ENCODE data around the gene WDR18. TPM values are rescaled to one million over a fixed set of nuclear protein-coding genes. Genes with fewer than 3 reads are reported as not detected.
A peak's percentile ranks its signal among the peaks of the same experiment; 100 is the strongest.

WDR18 gene
- total and polyA plus RNA-seq, 4 donors = 24.3 to 45.3 (median 37.7) TPM

DNA sequence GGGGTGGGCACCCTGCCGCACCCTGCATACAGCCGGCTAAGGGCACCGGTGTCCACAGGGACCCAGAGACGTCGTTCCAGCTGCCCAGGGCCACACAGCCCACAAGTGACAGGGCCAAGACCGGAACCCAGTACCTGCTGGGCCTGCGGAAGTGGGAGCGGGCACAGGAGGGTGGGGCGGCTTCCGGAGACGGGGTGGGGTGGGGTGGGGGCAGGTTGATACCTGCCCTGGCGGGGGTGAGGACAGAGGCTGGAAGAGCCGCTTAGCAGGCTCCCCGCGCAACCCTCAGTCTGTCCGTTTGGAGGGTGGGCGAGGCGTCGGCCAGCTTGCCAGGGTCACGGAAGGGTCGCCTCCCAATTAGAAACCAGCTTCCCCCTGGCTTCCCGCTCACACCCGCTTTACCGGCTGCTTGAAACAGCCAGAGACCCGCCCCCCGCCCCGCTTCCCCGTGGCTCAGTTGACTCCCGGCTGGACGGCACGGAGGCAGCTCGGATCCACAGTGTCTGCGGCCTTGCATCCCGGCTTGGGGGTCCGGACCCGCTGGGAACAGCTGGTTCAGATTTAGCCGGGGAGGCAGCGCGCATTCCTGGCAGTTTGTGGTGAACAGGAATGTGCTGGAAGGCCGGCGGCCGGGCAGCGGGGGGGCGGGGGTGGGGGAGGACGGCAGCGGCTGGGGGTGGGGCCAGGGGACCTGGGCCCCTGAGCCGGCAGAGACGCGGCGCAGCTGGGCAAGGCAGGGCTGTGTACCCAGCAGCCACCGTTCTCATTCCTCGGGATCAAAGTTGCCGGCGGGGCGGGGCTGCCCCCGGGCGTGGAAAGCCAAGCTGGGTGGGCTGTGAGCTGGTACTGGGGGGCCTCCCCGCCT lies 44.1 kb downstream of the WDR18 start:
- Histone ChIP-seq H3K9ac (ENCODE audit: low read depth in 1 of 2, low read length in 2 of 2) (peak overlapping the region in 1 of 2 donors; percentile 22), H3K4me1 (ENCODE audit: control insufficient read depth in 4 of 4, insufficient read depth in 4 of 4, low read length in 3 of 4) (peaks cover 4 to 16% (median 5%) of the 10 kb centered on the region in 4 donors), H3K36me3 (ENCODE audit: control insufficient read depth in 4 of 4, insufficient read depth in 3 of 4, low read depth in 1 of 4, low read length in 3 of 4) (peaks cover 4 to 8% (median 5%) of the 10 kb centered on the region in 4 donors), H3K27me3 (ENCODE audit: control insufficient read depth in 4 of 4, insufficient read depth in 4 of 4, low read length in 3 of 4) (no peaks in the 10 kb centered on the region), H3K4me3 (ENCODE audit: low read depth in 1 of 3, low read length in 3 of 3) (peak overlapping the region in 2 of 3 donors; percentile 66 to 76), H3K9me3 (ENCODE audit: control insufficient read depth in 4 of 4, low read length in 3 of 4) (no peaks in the 10 kb centered on the region), H3K27ac (ENCODE audit: low read depth in 1 of 2, low read length in 2 of 2) (peak overlapping the region; percentile 43 to 77)
- 31% methylated on average over 58 of the region's 58 CpGs for WGBS
- peak; percentile 46 for DNase-seq (ENCODE audit: low spot score)
- no peak for TF ChIP-seq RXRA (IDR thresholded peaks at IDR 0.05)
- TF ChIP-seq NR2F2 (IDR thresholded peaks at IDR 0.05) = peak; percentile 9
- TF ChIP-seq GABPA (IDR thresholded peaks at IDR 0.05 in 1 of 2, conservative IDR thresholded peaks at IDR 0.05 in 1 of 2) = peak in 1 of 2 donors; percentile 45

DNA sequence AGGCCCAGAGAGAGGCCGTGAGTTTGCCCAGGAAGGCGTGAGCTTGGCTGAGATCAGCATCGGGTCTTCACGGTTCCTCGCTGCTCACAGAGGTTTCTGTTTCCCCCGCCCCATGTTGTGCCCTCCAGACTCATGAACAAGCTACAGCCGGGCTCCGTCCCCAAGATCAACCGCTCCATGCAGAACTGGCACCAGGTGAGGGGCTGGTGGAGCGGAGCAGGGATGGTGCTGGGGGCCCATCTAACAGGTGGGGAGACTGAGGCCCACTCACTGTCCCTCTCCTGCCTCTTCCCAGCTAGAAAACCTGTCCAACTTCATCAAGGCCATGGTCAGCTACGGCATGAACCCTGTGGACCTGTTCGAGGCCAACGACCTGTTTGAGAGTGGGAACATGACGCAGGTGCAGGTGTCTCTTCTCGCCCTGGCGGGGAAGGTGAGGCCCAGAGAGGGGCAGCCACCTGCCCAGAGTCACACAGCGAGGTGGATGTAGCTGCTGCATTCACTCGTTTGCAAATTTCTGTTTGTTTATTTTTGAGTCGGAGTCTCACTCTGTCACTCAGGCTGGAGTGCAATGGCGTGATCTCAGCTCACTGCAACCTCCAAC lies 48.2 kb downstream of the WDR18 start:
- Histone ChIP-seq H3K27me3 (ENCODE audit: control insufficient read depth in 4 of 4, insufficient read depth in 4 of 4, low read length in 3 of 4) (no peaks in the 10 kb centered on the region), H3K36me3 (ENCODE audit: control insufficient read depth in 4 of 4, insufficient read depth in 3 of 4, low read depth in 1 of 4, low read length in 3 of 4) (peaks cover 4 to 8% (median 6%) of the 10 kb centered on the region in 4 donors), H3K4me3 (ENCODE audit: low read depth in 1 of 3, low read length in 3 of 3) (no peak overlapping the region), H3K27ac (ENCODE audit: low read depth in 1 of 2, low read length in 2 of 2) (no peak overlapping the region), H3K9ac (ENCODE audit: low read depth in 1 of 2, low read length in 2 of 2) (no peak overlapping the region), H3K4me1 (ENCODE audit: control insufficient read depth in 4 of 4, insufficient read depth in 4 of 4, low read length in 3 of 4) (peaks cover 0 to 10% (median 3%) of the 10 kb centered on the region in 4 donors), H3K9me3 (ENCODE audit: control insufficient read depth in 4 of 4, low read length in 3 of 4) (no peaks in the 10 kb centered on the region)
- no peak for TF ChIP-seq TAF1 (conservative IDR thresholded peaks at IDR 0.05)
- TF ChIP-seq RAD21 (IDR thresholded peaks at IDR 0.05) = no peak
- 90% methylated on average over 20 of the region's 20 CpGs for WGBS
- DNase-seq (ENCODE audit: low spot score) = no peak

DNA sequence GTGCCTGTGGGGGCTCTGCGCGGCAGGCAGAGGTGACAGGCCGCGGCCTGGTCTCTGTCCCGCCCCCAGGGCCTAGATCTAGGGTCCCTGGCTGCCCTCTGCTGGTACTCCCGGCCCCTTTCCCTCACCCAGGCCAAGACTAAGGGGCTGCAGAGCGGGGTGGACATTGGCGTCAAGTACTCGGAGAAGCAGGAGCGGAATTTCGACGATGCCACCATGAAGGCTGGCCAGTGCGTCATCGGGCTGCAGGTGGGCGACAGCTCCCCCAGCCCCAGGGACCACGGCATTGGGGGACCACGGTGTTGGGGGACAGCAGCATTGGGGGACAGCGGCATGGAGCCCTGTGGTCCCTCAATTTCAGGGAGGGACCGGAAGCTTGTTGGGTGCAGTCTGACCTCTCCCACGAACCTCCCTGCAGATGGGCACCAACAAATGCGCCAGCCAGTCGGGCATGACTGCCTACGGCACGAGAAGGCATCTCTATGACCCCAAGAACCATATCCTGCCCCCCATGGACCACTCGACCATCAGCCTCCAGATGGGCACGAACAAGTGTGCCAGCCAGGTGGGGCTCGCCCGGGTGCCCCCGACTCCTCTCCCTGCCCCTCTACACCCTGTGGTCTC lies 52.0 kb downstream of the WDR18 start:
- Histone ChIP-seq H3K36me3 (ENCODE audit: control insufficient read depth in 4 of 4, insufficient read depth in 3 of 4, low read depth in 1 of 4, low read length in 3 of 4) (peaks cover 4 to 8% (median 6%) of the 10 kb centered on the region in 4 donors), H3K4me3 (ENCODE audit: low read depth in 1 of 3, low read length in 3 of 3) (no peak overlapping the region), H3K4me1 (ENCODE audit: control insufficient read depth in 4 of 4, insufficient read depth in 4 of 4, low read length in 3 of 4) (peaks cover 5 to 20% (median 15%) of the 10 kb centered on the region in 4 donors), H3K27me3 (ENCODE audit: control insufficient read depth in 4 of 4, insufficient read depth in 4 of 4, low read length in 3 of 4) (no peaks in the 10 kb centered on the region), H3K27ac (ENCODE audit: low read depth in 1 of 2, low read length in 2 of 2) (no peak overlapping the region), H3K9me3 (ENCODE audit: control insufficient read depth in 4 of 4, low read length in 3 of 4) (no peaks in the 10 kb centered on the region), H3K9ac (ENCODE audit: low read depth in 1 of 2, low read length in 2 of 2) (no peak overlapping the region)
- no peak for DNase-seq (ENCODE audit: low spot score)
- no peak for TF ChIP-seq EGR1 (IDR thresholded peaks at IDR 0.05; ENCODE audit: low read depth in 2 of 2)
- TF ChIP-seq SP1 (IDR thresholded peaks at IDR 0.05) = no peak
- whole genome bisulfite sequencing = 91% methylated on average over 29 of the region's 29 CpGs

- H3K4me3 ChIP-seq (ENCODE audit: low read depth in 1 of 3, low read length in 3 of 3) = no peak overlapping the region
- no peaks in the 10 kb centered on the region for H3K27me3 ChIP-seq (ENCODE audit: control insufficient read depth in 4 of 4, insufficient read depth in 4 of 4, low read length in 3 of 4)
- DNase-seq (ENCODE audit: low spot score) = no peak
- 83% methylated on average over 22 of the region's 22 CpGs for WGBS
- H3K9me3 ChIP-seq (ENCODE audit: control insufficient read depth in 4 of 4, low read length in 3 of 4) = no peaks in the 10 kb centered on the region
- H3K36me3 ChIP-seq (ENCODE audit: control insufficient read depth in 4 of 4, insufficient read depth in 3 of 4, low read depth in 1 of 4, low read length in 3 of 4) = peaks cover 0 to 3% (median 1%) of the 10 kb centered on the region in 4 donors
- H3K27ac ChIP-seq (ENCODE audit: low read depth in 1 of 2, low read length in 2 of 2) = peak overlapping the region; percentile 19 to 69
- peaks cover 5 to 24% (median 16%) of the 10 kb centered on the region in 4 donors for H3K4me1 ChIP-seq (ENCODE audit: control insufficient read depth in 4 of 4, insufficient read depth in 4 of 4, low read length in 3 of 4)
- H3K9ac ChIP-seq (ENCODE audit: low read depth in 1 of 2, low read length in 2 of 2) = no peak overlapping the region
- TF ChIP-seq, protein P1, sequence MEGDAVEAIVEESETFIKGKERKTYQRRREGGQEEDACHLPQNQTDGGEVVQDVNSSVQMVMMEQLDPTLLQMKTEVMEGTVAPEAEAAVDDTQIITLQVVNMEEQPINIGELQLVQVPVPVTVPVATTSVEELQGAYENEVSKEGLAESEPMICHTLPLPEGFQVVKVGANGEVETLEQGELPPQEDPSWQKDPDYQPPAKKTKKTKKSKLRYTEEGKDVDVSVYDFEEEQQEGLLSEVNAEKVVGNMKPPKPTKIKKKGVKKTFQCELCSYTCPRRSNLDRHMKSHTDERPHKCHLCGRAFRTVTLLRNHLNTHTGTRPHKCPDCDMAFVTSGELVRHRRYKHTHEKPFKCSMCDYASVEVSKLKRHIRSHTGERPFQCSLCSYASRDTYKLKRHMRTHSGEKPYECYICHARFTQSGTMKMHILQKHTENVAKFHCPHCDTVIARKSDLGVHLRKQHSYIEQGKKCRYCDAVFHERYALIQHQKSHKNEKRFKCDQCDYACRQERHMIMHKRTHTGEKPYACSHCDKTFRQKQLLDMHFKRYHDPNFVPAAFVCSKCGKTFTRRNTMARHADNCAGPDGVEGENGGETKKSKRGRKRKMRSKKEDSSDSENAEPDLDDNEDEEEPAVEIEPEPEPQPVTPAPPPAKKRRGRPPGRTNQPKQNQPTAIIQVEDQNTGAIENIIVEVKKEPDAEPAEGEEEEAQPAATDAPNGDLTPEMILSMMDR (IDR thresholded peaks at IDR 0.05; ENCODE audit: low read depth, low read length, missing input control) = no peak
- no peak for TF ChIP-seq YY1 (IDR thresholded peaks at IDR 0.05)
- no peak for TF ChIP-seq NR2F2 (IDR thresholded peaks at IDR 0.05)
- TF ChIP-seq RXRA (IDR thresholded peaks at IDR 0.05) = no peak
- TF ChIP-seq TAF1 (conservative IDR thresholded peaks at IDR 0.05) = no peak
- no peak for TF ChIP-seq SP1 (IDR thresholded peaks at IDR 0.05)
- TF ChIP-seq, protein P2, sequence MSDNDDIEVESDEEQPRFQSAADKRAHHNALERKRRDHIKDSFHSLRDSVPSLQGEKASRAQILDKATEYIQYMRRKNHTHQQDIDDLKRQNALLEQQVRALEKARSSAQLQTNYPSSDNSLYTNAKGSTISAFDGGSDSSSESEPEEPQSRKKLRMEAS (IDR thresholded peaks at IDR 0.05) = no peak
- TF ChIP-seq ZBTB33 (IDR thresholded peaks at IDR 0.05) = no peak
- TF ChIP-seq, protein P3, sequence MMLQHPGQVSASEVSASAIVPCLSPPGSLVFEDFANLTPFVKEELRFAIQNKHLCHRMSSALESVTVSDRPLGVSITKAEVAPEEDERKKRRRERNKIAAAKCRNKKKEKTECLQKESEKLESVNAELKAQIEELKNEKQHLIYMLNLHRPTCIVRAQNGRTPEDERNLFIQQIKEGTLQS (IDR thresholded peaks at IDR 0.05) = no peak
- no peak for TF ChIP-seq EGR1 (IDR thresholded peaks at IDR 0.05; ENCODE audit: low read depth in 2 of 2)
- TF ChIP-seq FOXA2 (IDR thresholded peaks at IDR 0.05) = no peak
- TF ChIP-seq RAD21 (IDR thresholded peaks at IDR 0.05) = no peak
Observed at GRCh38 chr19:1037621-1038064, 53.5 kb downstream of the WDR18 start.
